Measurements from ENCODE around the gene TRIM67. TPM values are rescaled to one million over a fixed set of nuclear protein-coding genes. Genes with fewer than 3 reads are reported as not detected.

Gene TRIM67
- total RNA-seq, 1 donor: under 0.01 TPM

DNA sequence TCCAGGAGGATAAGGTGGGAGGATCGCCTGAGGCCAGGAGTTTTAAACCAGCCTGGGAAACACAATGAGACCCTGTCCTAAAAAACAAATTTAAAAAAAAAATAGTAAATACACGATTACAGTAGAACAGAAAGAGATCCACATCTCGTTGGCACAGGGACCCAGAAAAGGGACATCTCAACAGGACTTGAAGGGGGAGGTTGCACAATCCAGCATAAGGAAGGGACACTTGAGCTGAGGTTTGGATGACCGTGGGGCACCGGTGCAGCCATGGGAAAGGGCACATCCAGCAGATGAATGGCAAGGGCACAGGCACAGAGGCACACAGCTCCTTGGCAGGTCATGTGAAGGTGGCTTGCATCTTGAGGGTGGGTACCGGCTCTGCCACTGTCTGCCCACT is 20.5 kb downstream of the TRIM67 start:
- no peak for DNase-seq (ENCODE audit: low read depth in 2 of 3, low spot score in 2 of 3)

DNA sequence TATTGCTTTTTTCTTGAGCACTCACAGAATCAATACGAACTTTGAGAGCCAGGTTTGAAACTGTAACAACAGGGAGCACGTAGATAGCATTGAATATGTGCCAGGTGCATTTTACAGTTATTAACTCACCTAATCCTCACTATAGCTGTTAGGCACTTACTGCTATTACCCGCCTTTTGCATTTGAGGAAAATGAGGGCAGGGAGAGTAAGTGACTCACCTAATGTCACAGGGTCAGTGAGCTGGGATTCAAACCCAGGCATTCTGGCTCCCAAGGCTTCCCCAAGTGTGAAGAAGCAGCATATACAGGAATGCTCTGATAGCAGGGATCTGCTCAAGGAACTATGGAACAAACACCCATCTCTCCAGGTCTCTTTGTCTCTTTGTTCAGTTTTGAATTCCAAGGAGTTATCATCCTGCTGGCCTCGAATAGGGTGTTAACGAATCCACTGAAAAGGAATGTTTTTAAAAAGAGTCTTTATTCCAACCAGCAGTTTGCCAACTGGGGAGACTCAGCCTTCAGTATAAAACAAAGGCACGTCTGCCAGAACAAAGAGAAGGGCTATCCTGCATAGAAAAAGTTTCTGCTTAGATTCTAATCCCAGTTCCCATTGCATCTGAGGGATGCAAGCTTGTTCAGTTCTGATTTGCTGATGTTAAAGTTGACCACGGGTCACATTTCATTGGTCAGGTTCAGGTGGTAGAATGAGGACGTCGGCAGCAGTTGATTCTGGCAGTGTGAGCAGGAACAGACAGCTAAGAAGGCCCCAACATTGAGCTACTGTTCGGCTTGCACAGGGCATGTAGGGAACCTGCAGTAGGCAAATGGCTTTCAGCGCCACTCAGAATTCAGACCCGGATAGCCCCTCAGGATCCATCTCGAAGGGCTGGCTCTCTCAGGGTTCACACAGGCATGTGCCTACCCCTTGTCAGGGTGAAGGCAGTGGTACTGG is 22.1 kb downstream of the TRIM67 start:
- DNase-seq (ENCODE audit: low read depth in 2 of 3, low spot score in 2 of 3): no peak

DNA sequence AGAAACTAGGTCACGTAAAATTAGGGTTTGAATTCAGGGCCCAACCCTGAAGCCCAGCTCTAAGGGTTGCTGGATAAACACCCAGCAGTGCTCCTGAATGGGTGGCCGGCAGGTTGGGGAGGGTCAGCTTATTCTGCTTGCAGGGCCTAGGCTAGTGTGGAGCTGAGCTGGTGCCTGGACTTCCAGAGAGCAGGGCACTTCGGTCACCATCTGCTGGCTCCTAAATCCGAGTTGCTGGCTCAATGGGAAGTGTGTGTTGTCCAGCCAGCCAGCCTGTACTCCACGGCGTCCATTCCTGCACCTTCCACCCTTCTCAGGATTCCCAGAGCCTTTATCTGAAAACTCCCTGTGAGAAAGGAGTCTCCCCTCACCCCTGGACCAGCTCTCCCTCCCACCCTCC is 23.0 kb downstream of the TRIM67 start:
- no peak for DNase-seq (ENCODE audit: low read depth in 2 of 3, low spot score in 2 of 3)

DNA sequence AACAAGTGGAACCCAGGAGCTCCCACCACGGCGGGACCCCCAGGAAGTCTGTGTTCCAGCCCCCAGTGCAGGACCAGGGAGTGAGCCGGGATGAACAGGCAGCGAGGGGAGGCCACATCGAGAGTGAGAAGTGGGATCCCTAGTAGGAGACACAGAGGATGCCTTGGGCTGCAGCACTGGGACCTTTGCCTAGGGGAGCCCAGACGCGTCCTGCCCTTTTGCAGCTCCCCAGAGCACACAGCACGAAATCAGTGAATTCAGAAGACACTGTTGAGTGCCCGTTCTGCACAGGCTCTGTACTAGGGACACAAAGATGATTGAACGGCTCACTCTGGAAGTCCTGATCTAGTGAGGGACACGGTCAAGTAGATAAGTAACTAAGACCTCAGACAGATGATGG is 23.5 kb downstream of the TRIM67 start:
- no peak for DNase-seq (ENCODE audit: low read depth in 2 of 3, low spot score in 2 of 3)

DNA sequence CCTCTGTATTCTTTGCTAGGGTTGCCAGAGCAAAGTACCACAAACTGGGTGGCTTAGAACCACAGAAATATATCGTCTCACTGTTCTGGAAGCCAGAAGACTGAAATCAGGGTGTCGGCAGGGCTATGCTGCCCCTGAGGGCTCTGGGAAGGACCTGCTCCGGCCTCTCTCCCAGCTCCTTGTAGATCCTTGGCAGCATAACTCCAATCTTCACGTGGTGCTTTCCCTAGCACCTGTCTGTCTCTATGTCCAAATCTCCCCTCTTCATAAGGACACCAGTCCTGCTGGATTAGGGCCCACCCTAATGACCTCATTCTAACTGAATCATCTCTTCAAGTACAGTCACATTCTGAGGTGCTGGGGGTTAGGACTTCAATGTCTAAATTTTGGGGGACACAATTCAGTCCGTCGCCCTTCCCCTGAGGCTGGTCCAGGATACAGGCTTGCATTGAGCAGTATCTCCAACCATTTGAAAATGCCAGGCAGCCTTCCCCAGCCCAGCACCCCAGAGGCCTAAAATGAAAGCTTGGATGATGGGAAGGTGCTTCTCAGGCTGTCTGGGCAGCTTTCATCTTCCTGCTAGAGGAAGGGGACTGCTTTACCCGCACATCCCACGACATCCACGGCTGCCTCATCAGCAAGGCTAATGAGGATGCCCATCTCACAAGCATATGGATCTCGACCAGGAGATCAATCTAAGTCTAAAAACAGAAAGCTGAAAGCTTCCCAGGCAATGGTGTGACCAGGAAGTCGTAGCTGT is 24.7 kb downstream of the TRIM67 start:
- no peak for DNase-seq (ENCODE audit: low read depth in 2 of 3, low spot score in 2 of 3)

DNA sequence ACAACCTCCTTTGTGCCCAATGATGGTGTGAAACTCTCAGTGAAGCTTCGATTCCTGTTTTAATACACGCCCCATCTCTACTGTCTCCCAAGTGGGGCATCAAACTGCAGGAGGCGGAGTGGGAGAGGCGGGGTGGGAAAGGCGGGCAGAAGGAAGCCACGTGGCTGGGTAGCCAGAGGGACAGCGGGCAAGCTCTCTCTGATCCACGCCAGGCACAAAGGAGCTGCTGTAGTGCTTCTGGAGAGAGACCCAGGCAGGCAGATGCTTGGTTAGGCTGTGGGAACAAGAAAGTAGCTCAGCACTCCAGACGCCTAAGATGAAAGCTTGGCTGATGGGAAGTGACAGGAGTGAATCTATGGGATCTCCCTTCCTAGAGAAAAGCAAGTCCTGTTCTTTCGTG is 25.7 kb downstream of the TRIM67 start:
- no peak for DNase-seq (ENCODE audit: low read depth in 2 of 3, low spot score in 2 of 3)

DNA sequence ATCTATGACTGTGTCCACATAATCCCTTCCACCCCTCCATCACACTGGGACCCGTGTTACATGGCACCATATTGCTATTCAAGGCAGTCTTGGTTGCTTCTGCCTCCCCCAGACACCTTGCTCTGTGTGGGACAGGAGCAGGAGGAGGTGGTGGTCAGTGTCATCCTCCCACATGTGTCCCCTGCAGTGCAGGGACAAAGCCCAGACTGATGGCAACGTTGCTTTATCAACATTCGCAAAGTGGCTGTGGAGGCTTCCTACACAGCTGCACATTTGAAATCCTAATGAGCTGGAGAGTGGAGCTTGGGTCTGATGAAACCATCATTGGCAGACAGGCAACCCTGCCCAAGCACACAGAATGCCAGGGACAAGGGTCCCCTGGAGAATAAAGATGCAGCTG is 26.2 kb downstream of the TRIM67 start:
- DNase-seq (ENCODE audit: low read depth in 2 of 3, low spot score in 2 of 3): no peak

DNA sequence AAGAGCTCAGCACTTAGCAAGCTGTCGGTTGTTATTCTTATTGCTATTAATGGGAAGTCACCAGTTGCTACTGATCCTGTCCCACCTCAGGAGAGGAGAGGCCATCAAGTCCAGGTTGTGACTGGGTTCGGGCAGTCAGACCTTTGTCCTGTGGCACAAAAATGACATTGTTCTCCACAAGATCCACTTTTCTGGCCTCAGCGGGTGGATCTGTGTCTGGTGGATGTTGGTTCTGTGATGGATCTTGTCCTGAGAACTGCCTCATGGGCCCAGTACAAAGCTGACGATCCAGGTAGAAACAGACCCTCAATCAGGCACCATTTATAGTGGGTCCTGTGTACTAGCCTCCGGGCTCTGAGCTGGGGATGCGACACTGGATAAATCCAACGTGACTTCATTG is 26.9 kb downstream of the TRIM67 start:
- no peak for DNase-seq (ENCODE audit: low read depth in 2 of 3, low spot score in 2 of 3)

DNA sequence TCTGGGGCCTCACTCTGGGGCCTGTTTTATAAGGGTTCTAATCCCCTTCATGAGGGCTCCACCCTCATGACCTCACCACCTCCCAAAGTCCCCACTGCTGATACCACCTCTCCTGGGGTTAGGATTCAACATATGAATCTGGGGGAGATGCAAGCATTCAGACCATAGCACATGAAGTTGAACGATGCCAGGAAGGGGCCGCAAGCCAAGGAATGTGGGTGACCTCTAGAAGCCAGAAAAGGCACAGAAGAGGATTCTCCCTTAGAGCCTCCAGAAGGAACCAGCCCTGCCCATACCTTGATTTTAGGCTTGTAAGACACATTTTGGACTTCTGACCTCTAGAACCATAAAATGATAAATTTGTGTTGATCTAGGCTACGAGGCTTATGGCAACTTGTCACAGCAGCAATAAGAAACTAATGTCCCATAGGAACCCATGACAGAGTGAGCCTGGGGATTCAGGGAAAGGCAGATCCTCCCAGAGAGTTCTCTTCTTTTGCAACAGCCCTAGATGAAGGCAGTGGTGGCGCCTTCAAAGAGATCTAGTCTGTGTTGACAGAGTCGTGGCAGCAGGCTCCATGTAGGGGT is 27.9 kb downstream of the TRIM67 start:
- no peak for DNase-seq (ENCODE audit: low read depth in 2 of 3, low spot score in 2 of 3)

DNA sequence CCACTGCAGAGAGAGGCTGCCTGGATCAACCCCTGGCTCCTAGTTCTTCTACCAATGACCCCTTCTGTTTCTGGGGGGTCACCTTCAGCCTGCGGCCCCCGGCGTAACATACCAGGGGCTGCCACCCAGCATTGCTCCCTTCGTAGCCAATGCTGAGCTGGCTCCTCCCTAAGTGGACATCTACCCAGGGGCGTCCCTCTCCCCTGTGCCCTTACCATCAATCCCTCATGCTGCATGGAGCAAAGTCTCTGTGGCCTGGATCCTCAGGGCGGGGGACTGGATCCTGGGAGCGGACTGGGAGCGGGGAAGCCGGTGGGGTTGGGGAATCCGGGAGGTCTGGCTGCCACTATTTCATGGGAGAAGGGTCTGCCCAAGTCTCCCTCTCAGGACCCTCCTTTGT is 28.6 kb downstream of the TRIM67 start:
- DNase-seq (ENCODE audit: low read depth in 2 of 3, low spot score in 2 of 3): no peak

DNA sequence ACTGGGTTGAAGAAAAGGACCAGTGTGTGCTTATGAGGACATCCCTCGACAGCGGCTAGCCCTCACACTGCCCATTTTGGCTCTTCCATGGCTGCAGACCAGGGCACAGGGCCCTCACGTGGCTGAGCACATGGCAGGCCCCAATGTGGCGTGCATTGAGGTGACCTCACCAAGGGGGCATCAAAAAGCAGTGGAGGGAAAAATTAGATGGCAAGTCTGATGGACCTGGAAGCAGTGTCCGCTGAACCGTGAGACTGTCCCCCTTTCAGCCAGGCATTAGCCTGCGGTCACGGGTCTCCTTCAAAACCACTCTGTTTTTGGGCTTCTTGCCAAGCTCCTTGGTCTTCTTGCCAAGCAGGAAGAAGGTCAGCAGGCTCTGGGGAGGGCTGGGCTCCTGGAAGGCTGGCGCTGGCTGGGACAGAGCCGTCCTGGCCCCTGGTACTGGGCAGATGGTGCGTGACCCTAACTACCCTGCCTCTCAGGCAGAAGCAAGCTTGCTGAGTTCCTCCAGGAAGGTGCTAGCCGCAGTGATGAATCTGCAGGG is 30.8 kb downstream of the TRIM67 start:
- no peak for DNase-seq (ENCODE audit: low read depth in 2 of 3, low spot score in 2 of 3)

DNA sequence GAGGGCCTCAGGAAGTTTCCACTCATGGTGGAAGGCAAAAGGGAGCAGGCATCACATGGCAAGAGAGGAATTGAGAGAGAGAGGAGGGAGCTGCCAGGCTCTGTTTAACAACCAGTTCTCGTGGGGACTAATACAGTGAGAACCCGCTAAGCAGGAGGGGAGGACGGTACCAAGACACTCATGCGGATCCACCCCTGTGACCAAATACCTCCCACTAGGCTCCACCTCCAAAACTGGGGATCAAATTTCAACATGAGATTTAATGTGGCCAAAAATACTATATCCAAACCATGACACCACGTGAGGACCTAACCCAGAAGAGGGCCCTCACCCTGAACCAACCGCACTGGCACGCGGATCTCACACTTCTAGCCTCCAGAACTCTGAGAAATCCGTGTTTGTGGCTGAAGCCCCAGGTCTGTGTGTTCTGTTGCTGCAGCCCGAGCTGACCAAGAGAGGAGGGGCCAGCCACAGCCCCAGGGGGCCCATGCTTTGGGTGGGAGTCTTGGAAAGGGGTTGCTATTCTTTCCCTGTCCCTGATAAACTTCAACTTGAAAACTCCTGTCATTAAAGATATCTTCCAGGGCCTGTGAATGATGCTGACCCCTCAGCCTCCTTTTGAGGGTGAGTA is 32.0 kb downstream of the TRIM67 start:
- no peak for DNase-seq (ENCODE audit: low read depth in 2 of 3, low spot score in 2 of 3)

DNA sequence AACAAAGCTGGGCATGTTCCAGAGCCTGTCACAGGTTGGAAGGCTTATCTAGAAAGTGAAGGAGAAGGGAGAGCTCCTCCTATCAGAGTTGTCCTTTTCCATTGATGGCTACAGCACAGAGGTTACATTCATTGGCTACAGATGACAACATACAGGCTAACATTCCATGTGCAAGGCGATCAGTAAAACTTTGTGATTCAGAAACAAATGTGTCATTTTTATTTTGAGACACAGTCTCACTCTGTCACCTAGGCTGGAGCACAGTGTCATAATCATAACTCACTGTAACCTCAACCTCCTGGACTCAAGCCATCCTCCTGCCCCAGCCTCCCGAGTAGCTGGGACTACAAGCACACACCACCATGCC is 32.6 kb downstream of the TRIM67 start:
- no peak for DNase-seq (ENCODE audit: low read depth in 2 of 3, low spot score in 2 of 3)

DNA sequence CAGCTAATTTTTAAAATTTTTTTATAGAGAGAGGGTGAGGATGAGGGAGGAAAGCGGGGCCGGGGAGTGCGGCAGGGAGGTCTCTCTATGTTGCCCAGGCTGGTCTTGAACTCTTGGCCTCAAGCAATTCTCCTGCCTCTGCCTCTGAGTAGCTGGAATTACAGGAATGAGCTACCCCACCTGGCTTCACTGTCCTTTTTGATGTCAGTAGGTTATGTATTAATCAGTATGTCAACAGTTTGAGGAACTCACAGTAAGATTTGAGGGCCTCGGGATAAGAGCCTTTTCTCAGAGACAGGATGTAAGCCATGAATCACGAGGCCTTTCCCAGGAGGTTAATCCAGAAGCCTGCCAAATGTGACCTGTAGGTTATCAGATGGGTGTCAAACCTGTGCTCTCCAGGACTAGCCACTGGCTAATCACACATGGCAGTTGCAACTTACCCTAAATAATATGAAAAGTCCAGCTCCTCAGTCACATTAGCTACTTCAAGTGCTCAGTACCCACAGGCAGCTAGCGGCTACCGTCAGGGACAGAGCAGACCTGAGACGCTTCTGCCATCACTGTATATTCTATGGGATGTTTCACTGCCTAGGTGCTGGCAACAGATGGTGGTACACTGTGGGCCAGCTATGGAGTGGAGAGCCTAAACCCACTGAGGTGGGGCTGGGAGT is 33.1 kb downstream of the TRIM67 start:
- no peak for DNase-seq (ENCODE audit: low read depth in 2 of 3, low spot score in 2 of 3)

DNA sequence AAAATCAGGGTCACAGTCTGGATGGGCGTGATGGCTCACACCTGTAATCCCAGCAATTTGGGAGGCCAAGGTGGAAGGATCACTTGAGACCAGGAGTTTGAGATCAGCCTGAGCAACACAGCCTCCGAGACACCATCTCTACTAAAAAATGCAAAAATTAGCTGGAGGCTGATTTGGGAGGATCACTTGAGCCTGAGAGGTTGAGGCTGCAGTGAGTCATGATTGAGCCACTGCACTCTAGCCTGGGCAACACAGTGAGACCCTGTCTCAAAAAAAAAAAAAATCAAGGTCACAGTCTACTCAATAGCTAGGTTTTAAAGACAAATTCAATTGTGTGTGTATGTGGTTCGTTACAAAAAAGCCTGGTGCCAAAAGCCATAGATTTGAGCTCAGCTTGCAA is 34.4 kb downstream of the TRIM67 start:
- no peak for DNase-seq (ENCODE audit: low read depth in 2 of 3, low spot score in 2 of 3)

DNA sequence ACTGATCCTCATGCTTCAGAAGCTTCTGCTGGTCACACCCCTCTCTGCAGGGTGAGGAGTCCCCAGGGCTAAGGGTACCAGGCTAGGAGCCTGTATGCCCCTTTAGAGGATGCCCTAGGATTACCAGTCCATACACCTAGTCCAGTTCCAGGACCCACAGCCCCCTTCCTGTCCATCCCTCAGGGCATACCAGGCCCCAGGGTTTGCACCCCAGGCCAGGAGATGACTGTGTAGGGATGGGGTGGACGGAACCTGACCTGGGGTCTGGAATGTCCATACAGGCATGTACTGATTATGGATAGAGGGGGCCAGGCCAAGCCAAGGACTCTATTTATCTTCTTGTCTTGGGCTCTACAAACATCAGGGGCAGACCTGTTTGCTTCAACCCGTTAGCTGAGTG is 34.9 kb downstream of the TRIM67 start:
- no peak for DNase-seq (ENCODE audit: low read depth in 2 of 3, low spot score in 2 of 3)

DNA sequence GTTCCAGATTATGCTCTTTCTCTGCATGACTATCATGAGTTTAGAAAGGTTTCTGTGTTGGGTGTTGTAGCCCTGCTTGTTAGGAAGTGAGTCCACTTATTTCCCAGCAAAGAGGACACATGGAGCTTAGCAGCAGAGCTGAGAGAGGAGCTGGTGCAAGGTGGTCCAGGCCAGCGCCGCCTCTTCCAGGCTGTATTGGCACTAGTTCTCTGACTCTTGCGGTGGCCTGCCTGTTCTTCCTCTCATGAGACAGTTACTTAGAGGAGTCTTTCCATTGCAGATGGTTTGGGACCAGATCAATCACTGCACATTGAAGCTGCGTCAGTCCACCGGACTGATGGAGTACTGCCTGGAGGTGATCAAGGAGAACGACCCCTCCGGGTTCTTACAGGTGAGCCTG is 38.0 kb downstream of the TRIM67 start:
- DNase-seq (ENCODE audit: low read depth in 2 of 3, low spot score in 2 of 3): no peak

DNA sequence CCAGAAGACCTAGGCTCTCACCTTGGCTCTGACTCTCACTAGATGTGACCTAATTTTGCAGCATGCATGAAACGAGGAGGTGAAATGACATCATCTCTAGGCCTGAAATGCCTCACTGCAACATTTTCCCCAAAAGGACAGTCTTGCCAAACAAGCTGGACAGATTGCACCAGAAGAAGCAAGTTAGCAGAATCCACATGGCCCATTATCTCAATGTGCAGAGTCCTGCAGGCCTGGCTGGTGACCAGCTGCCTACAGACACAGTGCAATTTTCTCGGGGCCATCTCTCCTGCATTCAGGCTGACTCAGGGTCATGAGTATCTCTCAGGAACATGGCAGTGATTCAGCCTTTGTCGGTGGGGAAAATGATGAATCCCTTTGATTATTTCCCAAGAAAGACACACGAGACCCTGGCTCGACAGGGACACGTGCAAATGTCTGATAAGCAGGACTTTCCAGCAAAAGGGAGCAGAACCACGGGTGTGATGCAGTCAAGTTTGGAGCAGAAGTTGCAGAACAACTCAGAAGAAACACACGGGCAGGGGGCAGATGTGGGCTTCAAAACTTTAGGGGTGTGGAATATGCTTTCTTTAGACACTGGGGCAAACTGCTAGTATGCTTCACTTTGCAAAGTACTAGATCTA is 38.7 kb downstream of the TRIM67 start:
- no peak for DNase-seq (ENCODE audit: low read depth in 2 of 3, low spot score in 2 of 3)

DNA sequence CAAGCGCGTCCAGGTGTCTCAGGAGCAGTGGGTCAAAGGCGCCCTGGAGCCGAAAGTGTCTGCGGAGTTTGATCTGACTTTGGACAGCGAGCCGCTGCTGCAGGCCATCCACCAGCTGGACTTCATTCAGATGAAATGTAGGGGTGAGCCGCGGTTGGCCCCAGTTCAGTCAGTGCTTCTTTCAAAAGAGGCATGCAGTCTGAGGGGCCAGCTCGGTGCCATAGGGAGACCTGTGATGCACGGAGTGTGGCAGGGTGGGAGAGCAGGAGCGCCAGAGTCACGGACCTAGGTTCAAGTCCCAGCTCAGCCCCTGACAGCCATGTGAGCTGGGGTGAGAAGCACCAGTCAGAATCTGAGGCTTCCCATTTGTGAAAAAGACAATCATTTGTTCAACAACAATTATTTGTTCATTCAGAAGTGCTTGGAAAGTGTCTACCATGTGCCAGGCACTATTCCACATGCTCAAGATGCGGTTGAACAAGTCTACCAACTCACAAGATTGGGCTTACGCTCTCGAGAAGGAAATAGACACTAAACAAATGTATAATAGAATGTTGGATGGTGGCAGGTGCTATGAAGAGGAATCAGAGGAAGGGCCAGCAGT is 39.6 kb downstream of the TRIM67 start:
- DNase-seq (ENCODE audit: low read depth in 2 of 3, low spot score in 2 of 3): no peak
